GM18867 (cell line): ENCODE data around the gene STK35.
"Not testable (repeated sequence)": the region's sequence is repeated elsewhere in the genome, so short reads cannot be mapped to it uniquely, and the experiment has no call there.

Source experiments
- ATAC-seq: cut with Tn5 transposase; IDR thresholded peaks from one replicate; pipeline ENCODE4 v1.9.1; 2021; ENCODE audit warnings: mild to moderate bottlenecking, moderate library complexity; ENCODE audit not compliant: unreplicated experiment

The STK35 gene

DNA sequence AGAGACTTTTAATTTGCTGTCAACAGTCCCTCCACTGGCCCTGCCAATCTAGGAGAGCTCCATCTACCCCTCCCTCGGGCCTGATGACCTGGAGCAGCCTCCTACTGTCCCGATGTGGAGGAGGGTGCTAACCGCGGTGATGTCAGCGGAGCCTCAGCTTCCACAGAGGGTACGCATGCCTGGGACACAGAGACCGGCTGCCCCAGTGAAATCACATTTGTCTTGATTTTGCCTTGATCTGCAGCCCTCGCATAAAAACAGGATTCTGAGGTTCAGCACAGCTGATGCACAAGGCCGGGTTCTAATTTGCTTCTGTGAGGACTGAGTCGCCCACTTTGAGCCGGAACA is 77.6 kb downstream of the STK35 start:
- ATAC-seq = no peak

DNA sequence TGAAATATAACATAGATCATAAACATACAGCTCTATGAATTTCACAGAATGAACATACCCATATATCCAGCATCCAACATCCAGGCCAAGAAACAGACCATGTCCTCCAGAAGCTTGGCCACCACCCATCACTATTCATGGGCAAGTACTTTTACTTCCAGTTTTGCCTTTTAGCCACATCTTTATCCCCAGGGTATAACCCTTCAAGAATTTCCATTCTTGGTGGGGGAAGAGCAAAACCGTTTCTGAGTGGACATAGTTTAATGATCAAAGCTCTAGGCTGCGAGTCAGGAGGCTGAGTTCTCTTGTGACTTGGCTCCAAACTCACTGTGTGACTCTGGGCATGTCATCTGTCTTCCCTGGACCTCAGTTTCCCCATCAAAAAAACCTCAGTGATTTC is 78.3 kb downstream of the STK35 start:
- ATAC-seq = no peak

DNA sequence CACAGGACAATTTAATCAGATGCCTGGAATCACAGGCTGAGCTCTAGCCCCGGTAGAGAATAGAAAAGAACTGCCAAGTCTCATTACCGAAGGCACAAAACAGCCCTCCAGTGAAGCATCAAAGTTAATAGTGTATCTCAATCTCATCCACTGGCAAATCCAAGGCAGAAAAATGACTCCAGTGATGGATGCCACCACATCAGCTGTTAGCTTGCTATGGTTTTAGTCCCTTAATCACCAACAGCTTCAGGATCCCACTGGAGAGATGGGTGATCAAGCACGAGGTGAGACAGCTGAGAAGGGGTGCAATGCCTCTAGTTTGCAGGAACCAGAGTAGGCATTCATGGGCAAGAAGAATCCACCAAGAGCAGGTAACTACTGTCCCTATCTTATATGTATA is 81.8 kb downstream of the STK35 start:
- ATAC-seq = no peak

DNA sequence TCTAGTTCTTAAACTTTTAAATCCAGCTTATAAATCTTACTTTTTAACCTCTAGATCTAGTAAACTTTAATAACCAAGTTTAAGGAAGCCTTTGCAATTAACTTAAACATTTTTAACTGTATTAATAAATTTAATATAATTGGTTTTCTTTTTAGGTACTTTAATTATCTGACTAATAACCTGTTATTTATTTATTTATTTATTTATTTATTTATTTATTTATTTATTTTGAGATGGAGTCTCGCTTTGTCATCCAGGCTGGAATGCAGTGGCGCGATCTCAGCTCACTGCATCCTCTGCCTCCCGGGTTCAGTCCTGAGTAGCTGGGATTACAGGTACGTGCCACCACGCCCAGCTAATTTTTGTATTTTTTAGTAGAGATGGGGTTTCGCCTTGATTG is 83.3 kb downstream of the STK35 start:
- not testable (repeated sequence) for ATAC-seq

DNA sequence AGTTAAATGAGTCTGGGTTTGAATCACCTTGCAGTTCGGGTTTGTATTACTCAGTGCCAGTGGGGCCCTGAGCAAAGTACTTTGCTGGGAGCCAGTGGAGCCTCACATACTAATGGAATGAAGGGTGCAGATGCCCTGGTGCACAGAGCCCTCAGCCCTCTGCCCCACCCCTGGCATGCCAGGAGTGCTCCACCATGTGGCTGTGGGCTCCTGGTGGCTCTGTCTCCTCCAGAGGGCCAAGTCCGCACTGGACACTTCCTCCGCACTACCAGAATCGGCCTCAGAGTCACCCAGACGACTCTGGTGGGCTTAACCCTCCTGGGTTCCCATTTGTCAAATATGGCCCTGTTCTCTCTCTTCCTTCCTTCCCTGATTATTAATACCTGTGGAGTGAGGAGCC is 94.0 kb downstream of the STK35 start:
- no peak for ATAC-seq

DNA sequence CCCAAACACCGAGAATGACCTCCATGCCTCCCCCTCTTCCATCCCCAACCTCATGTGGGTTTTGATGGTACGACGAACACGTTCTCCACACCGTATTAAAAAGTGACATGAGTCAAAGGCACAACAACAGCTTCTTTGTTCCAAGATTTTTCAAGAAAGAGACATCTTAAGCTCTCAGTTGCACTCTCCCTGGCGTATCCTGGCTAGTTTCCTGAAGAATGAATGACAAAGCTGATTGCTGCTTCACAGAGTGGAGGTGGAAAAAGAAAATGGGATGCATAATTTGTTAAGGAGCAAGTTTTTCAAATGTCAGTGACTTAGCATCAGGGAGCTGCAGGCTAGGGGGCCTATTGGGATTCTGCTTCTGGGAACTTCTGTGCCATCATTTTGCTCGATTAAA is 95.5 kb downstream of the STK35 start:
- no peak for ATAC-seq
